KMS-11 (cell line): ENCODE data around the gene KY.

Source experiments
- H2AFZ ChIP-seq: fragments of 200-600 bp; sonication (generic); 2 replicates; pipeline ENCODE4 v1.6.1; 2016; ENCODE audit warnings: antibody characterized with exemption, mixed run types, low read depth
- H3K27ac ChIP-seq: fragments of 200-600 bp; sonication (generic); 2 replicates; pipeline ENCODE4 v1.6.1; 2016; ENCODE audit warnings: mild to moderate bottlenecking, mixed run types
- H3K27me3 ChIP-seq: fragments of 200-600 bp; sonication (generic); 2 replicates; pipeline ENCODE4 v1.6.1; 2017; ENCODE audit warnings: mild to moderate bottlenecking, low read depth, mixed run types, moderate library complexity; ENCODE audit not compliant: insufficient read depth
- H3K36me3 ChIP-seq: fragments of 200-600 bp; sonication (generic); 2 replicates; pipeline ENCODE4 v1.6.1; 2017; ENCODE audit warnings: mild to moderate bottlenecking, mixed run types; ENCODE audit not compliant: insufficient read depth
- H3K4me1 ChIP-seq: fragments of 200-600 bp; sonication (generic); 2 replicates; pipeline ENCODE4 v1.6.1; 2016; ENCODE audit warnings: mild to moderate bottlenecking, low read depth, mixed run types; ENCODE audit not compliant: poor library complexity, severe bottlenecking
- H3K4me2 ChIP-seq: fragments of 200-600 bp; sonication (generic); 2 replicates; pipeline ENCODE4 v1.7.0; 2016; ENCODE audit warnings: mild to moderate bottlenecking, mixed run types
- H3K4me3 ChIP-seq: fragments of 200-600 bp; sonication (generic); IDR thresholded peaks from 2 replicates; pipeline ENCODE4 v1.6.1; 2017; ENCODE audit warnings: low read depth, low read length, mixed read lengths; ENCODE audit not compliant: insufficient read depth
- H3K79me2 ChIP-seq: fragments of 200-600 bp; sonication (generic); 2 replicates; pipeline ENCODE4 v1.6.1; 2016; ENCODE audit warnings: low read depth, mixed run types; ENCODE audit not compliant: insufficient read depth
- H3K9ac ChIP-seq: fragments of 200-600 bp; sonication (generic); 2 replicates; pipeline ENCODE4 v1.6.1; 2016; ENCODE audit warnings: mild to moderate bottlenecking, mixed run types
- H4K20me1 ChIP-seq: fragments of 200-600 bp; sonication (generic); 2 replicates; pipeline ENCODE4 v1.6.1; 2016; ENCODE audit warnings: mild to moderate bottlenecking, mixed run types; ENCODE audit not compliant: insufficient read depth
- TF ChIP-seq, protein P1 (sequence below): fragments of 200-600 bp; sonication (generic); conservative IDR thresholded peaks from 2 replicates; pipeline ENCODE4 v1.6.1; 2017; ENCODE audit warnings: low read depth, mild to moderate bottlenecking, antibody characterized with exemption, low read length, moderate library complexity, mixed read lengths

Gene KY

DNA sequence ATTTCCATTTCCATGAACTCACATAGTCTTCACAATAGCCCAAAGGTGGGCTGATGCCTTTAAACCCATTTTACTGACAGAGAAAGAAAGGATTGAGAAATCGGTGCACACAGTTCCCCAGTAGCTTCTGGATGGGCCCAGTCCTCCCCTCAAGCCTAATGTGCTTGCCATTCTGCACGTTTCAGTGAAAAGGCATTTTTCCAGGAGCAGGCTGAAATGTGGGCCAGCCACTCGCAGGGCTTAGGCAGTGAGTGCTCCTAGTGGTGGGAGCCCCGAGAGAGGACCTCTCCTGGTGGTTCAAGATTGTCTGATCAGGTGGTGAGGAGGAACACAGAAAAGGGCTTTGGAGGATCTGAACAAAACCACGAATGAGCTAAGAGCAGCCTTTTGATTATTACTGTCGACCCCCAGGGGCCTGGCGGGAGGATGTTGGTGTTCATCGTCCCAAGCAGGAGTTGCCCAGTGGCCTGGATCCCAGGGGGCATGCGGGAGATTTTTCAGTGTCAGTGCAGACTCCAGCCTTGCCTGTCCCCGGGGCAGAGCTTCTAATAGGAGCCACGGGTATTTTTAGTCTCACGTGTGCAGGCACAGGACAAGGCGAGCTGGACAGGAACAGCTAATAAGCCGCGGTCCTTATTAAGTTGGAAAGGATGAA lies 8.7 kb upstream of the KY start:
- Histone ChIP-seq H4K20me1 (no peaks in the 10 kb centered on the region), H3K27ac (no peak overlapping the region), H3K4me2 (no peak overlapping the region), H2AFZ (no peak overlapping the region), H3K36me3 (no peaks in the 10 kb centered on the region), H3K79me2 (no peaks in the 10 kb centered on the region), H3K4me1 (no peaks in the 10 kb centered on the region), H3K9ac (no peak overlapping the region), H3K27me3 (no peaks in the 10 kb centered on the region), H3K4me3 (no peak overlapping the region)
- TF ChIP-seq, protein P1, sequence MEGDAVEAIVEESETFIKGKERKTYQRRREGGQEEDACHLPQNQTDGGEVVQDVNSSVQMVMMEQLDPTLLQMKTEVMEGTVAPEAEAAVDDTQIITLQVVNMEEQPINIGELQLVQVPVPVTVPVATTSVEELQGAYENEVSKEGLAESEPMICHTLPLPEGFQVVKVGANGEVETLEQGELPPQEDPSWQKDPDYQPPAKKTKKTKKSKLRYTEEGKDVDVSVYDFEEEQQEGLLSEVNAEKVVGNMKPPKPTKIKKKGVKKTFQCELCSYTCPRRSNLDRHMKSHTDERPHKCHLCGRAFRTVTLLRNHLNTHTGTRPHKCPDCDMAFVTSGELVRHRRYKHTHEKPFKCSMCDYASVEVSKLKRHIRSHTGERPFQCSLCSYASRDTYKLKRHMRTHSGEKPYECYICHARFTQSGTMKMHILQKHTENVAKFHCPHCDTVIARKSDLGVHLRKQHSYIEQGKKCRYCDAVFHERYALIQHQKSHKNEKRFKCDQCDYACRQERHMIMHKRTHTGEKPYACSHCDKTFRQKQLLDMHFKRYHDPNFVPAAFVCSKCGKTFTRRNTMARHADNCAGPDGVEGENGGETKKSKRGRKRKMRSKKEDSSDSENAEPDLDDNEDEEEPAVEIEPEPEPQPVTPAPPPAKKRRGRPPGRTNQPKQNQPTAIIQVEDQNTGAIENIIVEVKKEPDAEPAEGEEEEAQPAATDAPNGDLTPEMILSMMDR, result no peak

DNA sequence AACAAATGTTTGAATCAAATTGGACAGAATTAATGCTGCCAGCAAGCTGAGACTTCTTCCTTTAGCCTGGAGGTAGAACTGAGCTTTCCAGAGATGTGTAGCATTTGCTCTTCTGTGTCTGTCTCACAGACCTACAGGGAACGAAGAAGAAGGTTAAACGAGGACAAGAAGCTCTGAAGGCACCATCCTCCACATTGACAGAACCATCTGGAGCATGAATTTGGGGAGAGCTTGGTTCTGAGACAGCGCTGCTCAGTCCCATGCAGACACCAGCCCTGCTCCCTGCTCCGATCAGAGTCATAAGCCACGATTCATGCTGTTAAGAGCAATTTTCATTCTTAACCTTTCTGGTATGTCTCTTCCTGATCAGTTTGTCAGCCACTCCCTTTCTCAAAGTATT lies 7.7 kb upstream of the KY start:
- H3K4me2 ChIP-seq, result no peak overlapping the region

DNA sequence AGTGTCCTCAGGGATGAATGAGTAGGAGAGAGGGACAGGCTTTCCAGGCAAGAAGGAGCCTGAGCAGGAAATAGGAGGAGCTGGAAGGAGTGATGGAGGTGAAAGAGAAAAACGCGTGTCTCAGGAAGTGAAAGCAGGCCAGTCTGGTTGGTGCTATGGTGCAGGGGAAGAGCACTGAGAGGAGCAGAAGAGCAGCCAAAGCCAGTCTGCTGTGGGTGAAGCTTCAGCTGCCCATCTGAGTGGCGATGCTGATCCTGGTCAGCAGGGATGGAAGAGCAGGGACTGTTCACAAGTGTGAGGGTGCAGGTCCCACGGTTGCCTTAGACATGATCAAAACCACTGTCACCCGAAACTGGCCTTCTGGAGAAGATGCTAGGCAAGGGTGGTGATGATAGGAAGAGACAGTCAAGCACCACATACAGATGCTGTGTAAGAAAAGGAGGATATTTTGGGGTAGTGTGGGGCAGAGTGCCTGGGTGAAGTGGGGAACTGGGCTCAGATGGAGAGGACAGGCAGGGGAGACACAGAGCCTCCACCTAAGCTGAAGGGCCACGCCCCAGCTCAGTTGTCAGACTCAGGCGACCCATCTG lies 5.5 kb upstream of the KY start:
- Histone ChIP-seq H3K9ac (no peak overlapping the region), H3K4me1 (no peaks in the 10 kb centered on the region), H3K27me3 (no peaks in the 10 kb centered on the region), H2AFZ (no peak overlapping the region), H3K4me3 (no peak overlapping the region), H3K4me2 (no peak overlapping the region), H3K79me2 (no peaks in the 10 kb centered on the region), H3K36me3 (no peaks in the 10 kb centered on the region), H4K20me1 (no peaks in the 10 kb centered on the region), H3K27ac (no peak overlapping the region)
- TF ChIP-seq, protein P1, result no peak

More for the DNA sequence above, 7.7 kb upstream of the KY start:
- Histone ChIP-seq H3K27ac (no peak overlapping the region), H4K20me1 (no peaks in the 10 kb centered on the region), H3K4me1 (no peaks in the 10 kb centered on the region), H3K36me3 (no peaks in the 10 kb centered on the region), H3K9ac (no peak overlapping the region), H2AFZ (no peak overlapping the region), H3K79me2 (no peaks in the 10 kb centered on the region), H3K4me3 (no peak overlapping the region), H3K27me3 (no peaks in the 10 kb centered on the region)
- TF ChIP-seq, protein P1, result no peak

DNA sequence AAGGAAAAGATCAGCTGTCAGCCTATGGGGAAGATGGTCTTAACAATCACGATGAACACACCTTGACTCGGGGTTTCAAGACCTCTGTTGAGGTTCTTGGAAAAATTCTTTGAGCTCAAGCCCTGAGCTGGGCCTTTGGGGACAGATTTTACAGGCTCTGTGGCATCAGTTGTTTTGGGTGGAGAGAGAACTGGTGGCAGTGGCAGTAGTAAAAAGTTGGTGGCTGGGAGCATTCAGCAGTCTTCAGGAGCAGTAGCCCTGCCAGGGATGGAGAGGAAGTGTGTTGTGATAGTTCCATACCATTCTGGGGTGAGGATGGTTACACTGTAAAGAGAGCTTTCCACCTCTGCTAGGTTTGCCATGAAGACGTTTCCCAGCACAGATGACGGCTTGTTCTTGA lies 4.9 kb upstream of the KY start:
- H3K4me2 ChIP-seq, result no peak overlapping the region
- TF ChIP-seq, protein P1, result no peak
- H2AFZ ChIP-seq, result no peak overlapping the region
- H3K4me1 ChIP-seq, result no peaks in the 10 kb centered on the region
- no peaks in the 10 kb centered on the region for H4K20me1 ChIP-seq
- no peak overlapping the region for H3K9ac ChIP-seq
- H3K4me3 ChIP-seq, result no peak overlapping the region
- H3K36me3 ChIP-seq, result no peaks in the 10 kb centered on the region
- no peaks in the 10 kb centered on the region for H3K79me2 ChIP-seq
- H3K27me3 ChIP-seq, result no peaks in the 10 kb centered on the region
- H3K27ac ChIP-seq, result no peak overlapping the region
